Measurements from ENCODE around the gene TRAPPC11.
"Not testable (repeated sequence)": the region's sequence is repeated elsewhere in the genome, so short reads cannot be mapped to it uniquely, and the experiment has no call there.

Gene TRAPPC11

GRCh38 chr4:183722731-183723560, 63.9 kb downstream of the TRAPPC11 start:
- H3K9me3 Mint-ChIP-seq, result no peaks in the 10 kb centered on the region
- H3K27ac Mint-ChIP-seq, result no peak overlapping the region
- H3K4me3 Mint-ChIP-seq, result peak overlapping the region; percentile 86
- H3K4me1 Mint-ChIP-seq (ENCODE audit: low read depth), result peaks cover 11% of the 10 kb centered on the region
- H3K36me3 Mint-ChIP-seq (ENCODE audit: low read depth), result no peaks in the 10 kb centered on the region
- peaks cover 48% of the 10 kb centered on the region for H3K27me3 Mint-ChIP-seq (ENCODE audit: low read depth)

- Mint-ChIP-seq H3K27me3 (ENCODE audit: low read depth) (peaks cover 46% of the 10 kb centered on the region), H3K27ac (no peak overlapping the region)
Observed at GRCh38 chr4:183723561-183724228, 64.6 kb downstream of the TRAPPC11 start.

GRCh38 chr4:183725585-183725984, 66.5 kb downstream of the TRAPPC11 start:
- not testable (repeated sequence) for H3K27ac Mint-ChIP-seq; H3K9me3 Mint-ChIP-seq; H3K36me3 Mint-ChIP-seq (ENCODE audit: low read depth); H3K4me3 Mint-ChIP-seq
- Mint-ChIP-seq H3K27me3 (ENCODE audit: low read depth) (peaks cover 35% of the 10 kb centered on the region), H3K4me1 (ENCODE audit: low read depth) (peaks cover 11% of the 10 kb centered on the region)

More at GRCh38 chr4:183723561-183724228, 64.6 kb downstream of the TRAPPC11 start:
- no peaks in the 10 kb centered on the region for H3K9me3 Mint-ChIP-seq
- H3K36me3 Mint-ChIP-seq (ENCODE audit: low read depth), result no peaks in the 10 kb centered on the region
- H3K4me3 Mint-ChIP-seq, result peak overlapping the region; percentile 80
- peaks cover 11% of the 10 kb centered on the region for H3K4me1 Mint-ChIP-seq (ENCODE audit: low read depth)

- no peak overlapping the region for H3K27ac Mint-ChIP-seq
- peaks cover 6% of the 10 kb centered on the region for H3K4me1 Mint-ChIP-seq (ENCODE audit: low read depth)
- H3K36me3 Mint-ChIP-seq (ENCODE audit: low read depth), result no peaks in the 10 kb centered on the region
- H3K4me3 Mint-ChIP-seq, result no peak overlapping the region
- peaks cover 23% of the 10 kb centered on the region for H3K27me3 Mint-ChIP-seq (ENCODE audit: low read depth)
- no peaks in the 10 kb centered on the region for H3K9me3 Mint-ChIP-seq
Observed at GRCh38 chr4:183727482-183727881, 68.4 kb downstream of the TRAPPC11 start.

- H3K9me3 Mint-ChIP-seq, result no peaks in the 10 kb centered on the region
- H3K27me3 Mint-ChIP-seq (ENCODE audit: low read depth), result peaks cover 19% of the 10 kb centered on the region
- H3K27ac Mint-ChIP-seq, result no peak overlapping the region
- H3K36me3 Mint-ChIP-seq (ENCODE audit: low read depth), result no peaks in the 10 kb centered on the region
- peaks cover 2% of the 10 kb centered on the region for H3K4me1 Mint-ChIP-seq (ENCODE audit: low read depth)
- no peak overlapping the region for H3K4me3 Mint-ChIP-seq
Observed at GRCh38 chr4:183728223-183729068, 69.4 kb downstream of the TRAPPC11 start.

GRCh38 chr4:183729069-183729406, 69.9 kb downstream of the TRAPPC11 start:
- H3K4me1 Mint-ChIP-seq (ENCODE audit: low read depth), result no peaks in the 10 kb centered on the region
- H3K9me3 Mint-ChIP-seq, result no peaks in the 10 kb centered on the region
- no peak overlapping the region for H3K27ac Mint-ChIP-seq
- peaks cover 13% of the 10 kb centered on the region for H3K27me3 Mint-ChIP-seq (ENCODE audit: low read depth)
- H3K36me3 Mint-ChIP-seq (ENCODE audit: low read depth), result no peaks in the 10 kb centered on the region
- no peak overlapping the region for H3K4me3 Mint-ChIP-seq

GRCh38 chr4:183729430-183730328, 70.6 kb downstream of the TRAPPC11 start:
- H3K27ac Mint-ChIP-seq, result no peak overlapping the region
- H3K27me3 Mint-ChIP-seq (ENCODE audit: low read depth), result peaks cover 8% of the 10 kb centered on the region
- no peaks in the 10 kb centered on the region for H3K4me1 Mint-ChIP-seq (ENCODE audit: low read depth)
- H3K9me3 Mint-ChIP-seq, result no peaks in the 10 kb centered on the region
- H3K36me3 Mint-ChIP-seq (ENCODE audit: low read depth), result no peaks in the 10 kb centered on the region
- H3K4me3 Mint-ChIP-seq, result no peak overlapping the region

- Mint-ChIP-seq H3K27ac (no peak overlapping the region), H3K27me3 (ENCODE audit: low read depth) (peaks cover 3% of the 10 kb centered on the region), H3K9me3 (no peaks in the 10 kb centered on the region), H3K4me3 (no peak overlapping the region), H3K36me3 (ENCODE audit: low read depth) (no peaks in the 10 kb centered on the region), H3K4me1 (ENCODE audit: low read depth) (no peaks in the 10 kb centered on the region)
Observed at GRCh38 chr4:183732296-183732695, 73.2 kb downstream of the TRAPPC11 start.

GRCh38 chr4:183733181-183733580, 74.1 kb downstream of the TRAPPC11 start:
- no peaks in the 10 kb centered on the region for H3K36me3 Mint-ChIP-seq (ENCODE audit: low read depth)
- no peak overlapping the region for H3K4me3 Mint-ChIP-seq
- H3K4me1 Mint-ChIP-seq (ENCODE audit: low read depth), result no peaks in the 10 kb centered on the region
- H3K27ac Mint-ChIP-seq, result no peak overlapping the region
- no peaks in the 10 kb centered on the region for H3K27me3 Mint-ChIP-seq (ENCODE audit: low read depth)
- H3K9me3 Mint-ChIP-seq, result no peaks in the 10 kb centered on the region

- H3K27ac Mint-ChIP-seq, result no peak overlapping the region
- H3K36me3 Mint-ChIP-seq (ENCODE audit: low read depth), result no peaks in the 10 kb centered on the region
- H3K4me3 Mint-ChIP-seq, result no peak overlapping the region
- no peaks in the 10 kb centered on the region for H3K4me1 Mint-ChIP-seq (ENCODE audit: low read depth)
- H3K27me3 Mint-ChIP-seq (ENCODE audit: low read depth), result no peaks in the 10 kb centered on the region
- no peaks in the 10 kb centered on the region for H3K9me3 Mint-ChIP-seq
Observed at GRCh38 chr4:183738081-183738673, 79.1 kb downstream of the TRAPPC11 start.

- no peak overlapping the region for H3K27ac Mint-ChIP-seq
- H3K4me1 Mint-ChIP-seq (ENCODE audit: low read depth), result no peaks in the 10 kb centered on the region
- H3K36me3 Mint-ChIP-seq (ENCODE audit: low read depth), result no peaks in the 10 kb centered on the region
- no peaks in the 10 kb centered on the region for H3K27me3 Mint-ChIP-seq (ENCODE audit: low read depth)
- H3K9me3 Mint-ChIP-seq, result no peaks in the 10 kb centered on the region
- H3K4me3 Mint-ChIP-seq, result no peak overlapping the region
Observed at GRCh38 chr4:183738961-183739360, 79.9 kb downstream of the TRAPPC11 start.

- Mint-ChIP-seq H3K9me3 (no peaks in the 10 kb centered on the region), H3K4me1 (ENCODE audit: low read depth) (no peaks in the 10 kb centered on the region), H3K27ac (no peak overlapping the region), H3K4me3 (no peak overlapping the region), H3K36me3 (ENCODE audit: low read depth) (no peaks in the 10 kb centered on the region), H3K27me3 (ENCODE audit: low read depth) (peaks cover 5% of the 10 kb centered on the region)
Observed at GRCh38 chr4:183746305-183747229, 87.5 kb downstream of the TRAPPC11 start.

GRCh38 chr4:183747380-183747779, 88.3 kb downstream of the TRAPPC11 start:
- H3K27ac Mint-ChIP-seq, result no peak overlapping the region
- H3K27me3 Mint-ChIP-seq (ENCODE audit: low read depth), result peaks cover 5% of the 10 kb centered on the region
- no peak overlapping the region for H3K4me3 Mint-ChIP-seq
- H3K9me3 Mint-ChIP-seq, result no peaks in the 10 kb centered on the region
- H3K4me1 Mint-ChIP-seq (ENCODE audit: low read depth), result no peaks in the 10 kb centered on the region
- H3K36me3 Mint-ChIP-seq (ENCODE audit: low read depth), result no peaks in the 10 kb centered on the region
